Gastroesophageal sphincter (tissue), 4 donors: ENCODE results near the gene CIRBP. TPM values are rescaled to one million over a fixed set of nuclear protein-coding genes. Genes with fewer than 3 reads are reported as not detected.
A peak's percentile ranks its signal among the peaks of the same experiment; 100 is the strongest.

Experiments
- ATAC-seq: fragments of 150-250 bp; one replicate; pipeline ENCODE4 v1.9.1; 2016; ENCODE audit warnings: mild to moderate bottlenecking, moderate library complexity
- H3K27ac ChIP-seq, 4 donors: fragments of 200-600 bp; sonication (generic) in 3 of 4; 1 replicate in 3 of 4; 2 replicates in 1 of 4; pipeline ENCODE4 v1.5.1; 2016 to 2019
- H3K27me3 ChIP-seq: fragments of 200-600 bp; sonication (generic); one replicate; pipeline ENCODE4 v1.5.1; 2019
- H3K36me3 ChIP-seq, 2 donors: fragments of 200-600 bp; sonication (generic); one replicate each; pipeline ENCODE4 v1.5.1; 2019; ENCODE audit warnings: control low read depth in 1 of 2
- H3K4me1 ChIP-seq, 3 donors: fragments of 200-600 bp; sonication (generic); 1 replicate in 2 of 3; 2 replicates in 1 of 3; pipeline ENCODE4 v1.5.1; 2016 to 2019; ENCODE audit warnings: control low read depth in 2 of 3
- H3K4me3 ChIP-seq, 2 donors: fragments of 200-600 bp; sonication (generic); one replicate each; pipeline ENCODE4 v1.5.1; 2019; ENCODE audit warnings: mild to moderate bottlenecking in 1 of 2, moderate library complexity in 1 of 2
- H3K9me3 ChIP-seq, 3 donors: fragments of 200-600 bp; sonication (generic); one replicate each; pipeline ENCODE4 v1.5.1; 2017 to 2019; ENCODE audit warnings: control low read depth in 2 of 3
- EP300 ChIP-seq: sonication (generic); formaldehyde crosslinking; IDR thresholded peaks from one replicate; pipeline ENCODE4 v1.6.1; 2017; ENCODE audit warnings: antibody characterized with exemption, mild to moderate bottlenecking
- POLR2A ChIP-seq, 2 donors: fragments of 450-650 bp; IDR thresholded peaks; one replicate each; pipeline ENCODE4 v1.6.1; 2017; ENCODE audit warnings: antibody characterized with exemption in 2 of 2, mild to moderate bottlenecking in 2 of 2, moderate library complexity in 1 of 2
- POLR2AphosphoS5 ChIP-seq: sonication (generic); formaldehyde crosslinking; IDR thresholded peaks from one replicate; pipeline ENCODE4 v1.6.1; 2017; ENCODE audit warnings: antibody characterized with exemption
- WGBS, 2 donors: methylation state at CpG; one replicate each; pipeline ENCODE4 v1.1.5; 2018; ENCODE audit warnings: low coverage in 1 of 2; 5-methylcytosine and 5-hydroxymethylcytosine counted together
- total RNA-seq, 4 donors: library from RNA; depleted of rRNA; stranded (reverse); fragments of >200 nt; gene quantifications; one replicate each; pipeline ENCODE4 v1.1.0, GENCODE V29; 2016
- TF ChIP-seq, protein P1 (sequence below), 4 experiments: fragments of 200-600 bp in 2 of 4; fragments of 450-650 bp in 2 of 4; sonication (generic) in 1 of 4; IDR thresholded peaks; one replicate each; pipeline ENCODE4 v1.5.1; 2017 to 2019; ENCODE audit warnings: antibody characterized with exemption in 4 of 4, mild to moderate bottlenecking in 2 of 4, moderate library complexity in 2 of 4

Gene CIRBP
- total RNA-seq, 4 donors from 2014 or later: 350 to 708 (median 559) TPM

DNA sequence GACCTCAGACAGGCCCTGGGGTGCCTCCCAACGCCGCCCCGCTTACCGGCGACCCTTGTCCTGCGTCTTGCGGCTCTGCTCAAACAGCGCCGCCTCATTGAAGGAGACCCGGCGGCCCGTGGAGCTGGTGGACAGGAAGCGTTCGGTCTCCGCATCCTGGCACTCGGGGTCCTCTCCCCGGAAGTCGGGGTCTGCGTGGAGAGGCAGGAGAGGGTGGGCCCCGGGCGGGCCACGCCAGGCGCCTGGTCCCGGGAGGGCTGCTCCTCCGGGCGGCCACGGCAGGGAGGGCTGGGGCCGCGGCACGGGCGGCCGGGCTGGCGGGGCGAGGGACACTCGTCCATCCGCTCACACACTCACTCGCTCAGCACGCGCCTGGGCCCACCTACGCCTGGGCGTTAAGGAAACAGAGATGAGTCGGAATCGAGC is 34.2 kb upstream of the CIRBP start:
- H3K36me3 ChIP-seq: no peaks in the 10 kb centered on the region
- ATAC-seq: no peak
- WGBS, 2 donors: no CpG with 5 or more reads among the region's 43 CpGs
- H3K27ac ChIP-seq: no peak overlapping the region
- H3K4me3 ChIP-seq: no peak overlapping the region
- H3K4me1 ChIP-seq: peaks cover 0 to 55% (median 21%) of the 10 kb centered on the region in 3 donors
- peaks cover 15% of the 10 kb centered on the region for H3K27me3 ChIP-seq
- TF ChIP-seq, protein P1, sequence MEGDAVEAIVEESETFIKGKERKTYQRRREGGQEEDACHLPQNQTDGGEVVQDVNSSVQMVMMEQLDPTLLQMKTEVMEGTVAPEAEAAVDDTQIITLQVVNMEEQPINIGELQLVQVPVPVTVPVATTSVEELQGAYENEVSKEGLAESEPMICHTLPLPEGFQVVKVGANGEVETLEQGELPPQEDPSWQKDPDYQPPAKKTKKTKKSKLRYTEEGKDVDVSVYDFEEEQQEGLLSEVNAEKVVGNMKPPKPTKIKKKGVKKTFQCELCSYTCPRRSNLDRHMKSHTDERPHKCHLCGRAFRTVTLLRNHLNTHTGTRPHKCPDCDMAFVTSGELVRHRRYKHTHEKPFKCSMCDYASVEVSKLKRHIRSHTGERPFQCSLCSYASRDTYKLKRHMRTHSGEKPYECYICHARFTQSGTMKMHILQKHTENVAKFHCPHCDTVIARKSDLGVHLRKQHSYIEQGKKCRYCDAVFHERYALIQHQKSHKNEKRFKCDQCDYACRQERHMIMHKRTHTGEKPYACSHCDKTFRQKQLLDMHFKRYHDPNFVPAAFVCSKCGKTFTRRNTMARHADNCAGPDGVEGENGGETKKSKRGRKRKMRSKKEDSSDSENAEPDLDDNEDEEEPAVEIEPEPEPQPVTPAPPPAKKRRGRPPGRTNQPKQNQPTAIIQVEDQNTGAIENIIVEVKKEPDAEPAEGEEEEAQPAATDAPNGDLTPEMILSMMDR (IDR thresholded peaks at IDR 0.05): no peak
- no peaks in the 10 kb centered on the region for H3K9me3 ChIP-seq

GRCh38 chr19:1235625-1236538 is 33.2 kb upstream of the CIRBP start:
- no peaks in the 10 kb centered on the region for H3K36me3 ChIP-seq
- 93 to 100% methylated on average over 1 to 5 of the region's 39 CpGs for WGBS, 2 donors
- no peak overlapping the region for H3K27ac ChIP-seq
- TF ChIP-seq POLR2AphosphoS5 (no peak), EP300 (no peak), POLR2A (IDR thresholded peaks at IDR 0.05) (no peak)
- TF ChIP-seq, protein P1 (IDR thresholded peaks at IDR 0.05): no peak
- H3K4me3 ChIP-seq: peak overlapping the region in 1 of 2 donors; percentile 63
- H3K27me3 ChIP-seq: peaks cover 15% of the 10 kb centered on the region
- H3K4me1 ChIP-seq: peaks cover 3 to 64% (median 26%) of the 10 kb centered on the region in 3 donors
- no peaks in the 10 kb centered on the region for H3K9me3 ChIP-seq
- ATAC-seq: no peak

DNA sequence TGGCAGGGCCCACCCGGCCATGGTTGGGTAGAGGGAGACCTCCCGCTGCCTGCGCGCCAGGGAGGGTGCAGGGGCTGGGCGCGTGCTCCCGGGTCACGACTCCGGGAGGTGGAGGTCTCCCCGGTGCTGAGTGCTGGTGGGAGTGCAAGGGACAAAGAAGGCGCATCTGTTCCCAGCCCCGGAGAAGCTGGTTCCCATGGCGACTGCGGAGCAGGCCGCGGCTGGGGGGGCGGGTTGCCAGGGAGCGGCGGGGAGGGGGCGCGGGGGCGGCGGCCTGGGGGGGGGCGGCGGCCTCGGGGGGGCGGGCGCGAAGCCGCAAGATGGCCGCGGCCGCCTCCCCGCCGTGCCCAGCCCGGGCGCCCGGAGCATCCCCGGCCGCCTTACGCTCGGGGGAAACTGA is 32.6 kb upstream of the CIRBP start:
- H3K4me1 ChIP-seq: peaks cover 5 to 70% (median 30%) of the 10 kb centered on the region in 3 donors
- peak overlapping the region in 1 of 4 donors; percentile 69 for H3K27ac ChIP-seq
- no peaks in the 10 kb centered on the region for H3K9me3 ChIP-seq
- no peak for ATAC-seq
- WGBS, 2 donors: no CpG with 5 or more reads among the region's 42 CpGs
- no peaks in the 10 kb centered on the region for H3K36me3 ChIP-seq
- TF ChIP-seq EP300 (no peak), POLR2A (IDR thresholded peaks at IDR 0.05) (no peak), POLR2AphosphoS5 (no peak)
- TF ChIP-seq, protein P1 (IDR thresholded peaks at IDR 0.05): no peak
- H3K27me3 ChIP-seq: peaks cover 15% of the 10 kb centered on the region
- peak overlapping the region; percentile 20 to 63 for H3K4me3 ChIP-seq

GRCh38 chr19:1237027-1237659 is 32.0 kb upstream of the CIRBP start:
- 0% methylated on average over 3 of the region's 60 CpGs; no CpG with 5 or more reads in 1 of the 2 donors for WGBS, 2 donors
- peaks cover 15% of the 10 kb centered on the region for H3K27me3 ChIP-seq

More at GRCh38 chr19:1237027-1237659, 32.0 kb upstream of the CIRBP start:
- H3K27ac ChIP-seq: peak overlapping the region in 1 of 4 donors; percentile 69
- peaks cover 5 to 69% (median 31%) of the 10 kb centered on the region in 3 donors for H3K4me1 ChIP-seq
- no peaks in the 10 kb centered on the region for H3K9me3 ChIP-seq
- TF ChIP-seq, protein P1 (IDR thresholded peaks at IDR 0.05): no peak
- TF ChIP-seq POLR2AphosphoS5 (no peak), POLR2A (IDR thresholded peaks at IDR 0.05) (no peak), EP300 (no peak)
- peak overlapping the region; percentile 20 to 63 for H3K4me3 ChIP-seq
- H3K36me3 ChIP-seq: no peaks in the 10 kb centered on the region
- ATAC-seq: no peak
